Body of pancreas (tissue), 4 donors: Measurements from ENCODE around the gene SLC9A9. TPM values are rescaled to one million over a fixed set of nuclear protein-coding genes. Genes with fewer than 3 reads are reported as not detected.

Experiments
- ATAC-seq: fragments of 150-250 bp; one replicate; pipeline ENCODE4 v1.9.1; 2016
- DNase-seq, 4 donors: peaks; one replicate each; pipeline ENCODE4 v3.0.0-alpha.2; 2019
- H3K27ac ChIP-seq, 4 donors: fragments of 200-600 bp; sonication (generic); 1 replicate in 3 of 4; 2 replicates in 1 of 4; pipeline versions ENCODE4 v1.5.1 to v1.6.1; 2016 to 2019; ENCODE audit warnings: mild to moderate bottlenecking in 1 of 4, mixed read lengths in 1 of 4, moderate library complexity in 1 of 4
- H3K27me3 ChIP-seq, 2 donors: fragments of 200-600 bp; sonication (generic); one replicate each; pipeline ENCODE4 v1.6.0; 2016; ENCODE audit warnings: mild to moderate bottlenecking in 1 of 2
- H3K36me3 ChIP-seq, 2 donors: fragments of 200-600 bp; sonication (generic); replicated peaks in 1 of 2; 2 replicates each; pipeline ENCODE4 v1.5.1; 2016; ENCODE audit warnings: low read depth in 2 of 2; ENCODE audit not compliant: insufficient read depth in 1 of 2
- H3K4me1 ChIP-seq: fragments of 200-600 bp; sonication (generic); one replicate; pipeline ENCODE4 v1.6.0; 2016
- H3K4me3 ChIP-seq, 2 donors: fragments of 200-600 bp; sonication (generic); 1 replicate in 1 of 2; 2 replicates in 1 of 2; pipeline ENCODE4 v1.5.1; 2016 to 2019
- H3K9me3 ChIP-seq, 3 donors: fragments of 200-600 bp; sonication (generic); 1 replicate in 2 of 3; 2 replicates in 1 of 3; pipeline ENCODE4 v1.5.1; 2016
- POLR2A ChIP-seq, 3 donors: fragments of 450-650 bp; IDR thresholded peaks; one replicate each; pipeline ENCODE4 v1.6.1; 2016; ENCODE audit warnings: antibody characterized with exemption in 3 of 3, mild to moderate bottlenecking in 2 of 3
- WGBS, 2 donors: methylation state at CpG; one replicate each; pipeline ENCODE4 v1.1.5; 2017; 5-methylcytosine and 5-hydroxymethylcytosine counted together
- intact Hi-C: fragments of 100-400 bp; cut with DNase I; formaldehyde crosslinking; loops from one replicate; pipeline ENCODE4 v1.15.1; 2023
- total RNA-seq, 2 donors: library from RNA; depleted of rRNA; stranded (reverse); fragments of >200 nt; gene quantifications; one replicate each; pipeline ENCODE4 v1.1.0, GENCODE V29; 2016
- TF ChIP-seq, protein P1 (sequence below), 7 experiments: fragments of 450-650 bp in 4 of 7; fragments of 200-600 bp in 3 of 7; sonication (generic) in 3 of 7; IDR thresholded peaks; one replicate each; pipeline ENCODE4 v1.5.1; 2016 to 2019; ENCODE audit warnings: antibody characterized with exemption in 7 of 7

Gene SLC9A9
- total RNA-seq, 2 donors from 2014 or later, result 1.6 to 2.3 TPM

DNA sequence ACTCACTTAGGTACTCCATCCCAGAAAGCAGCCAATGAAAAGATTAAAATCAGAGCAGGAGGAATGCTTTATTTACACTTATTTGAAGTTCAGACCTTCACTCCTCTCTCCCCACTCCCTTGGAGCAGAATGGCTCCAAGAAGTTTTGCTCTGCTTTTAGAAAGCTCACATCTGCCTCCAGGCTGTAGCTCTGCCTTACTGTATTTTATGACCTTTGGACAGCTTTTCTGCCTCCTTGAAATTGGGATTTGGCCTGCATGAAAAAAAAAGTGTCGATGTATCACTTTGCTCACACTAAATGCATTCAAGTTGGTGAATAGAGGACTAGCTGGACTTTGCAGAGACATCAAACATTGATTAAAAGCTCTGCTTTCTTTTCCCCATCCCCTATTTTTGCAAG, 95.3 kb downstream of the SLC9A9 start:
- no peak overlapping the region for H3K4me3 ChIP-seq
- no peak for TF ChIP-seq POLR2A (IDR thresholded peaks at IDR 0.05)
- TF ChIP-seq, protein P1, sequence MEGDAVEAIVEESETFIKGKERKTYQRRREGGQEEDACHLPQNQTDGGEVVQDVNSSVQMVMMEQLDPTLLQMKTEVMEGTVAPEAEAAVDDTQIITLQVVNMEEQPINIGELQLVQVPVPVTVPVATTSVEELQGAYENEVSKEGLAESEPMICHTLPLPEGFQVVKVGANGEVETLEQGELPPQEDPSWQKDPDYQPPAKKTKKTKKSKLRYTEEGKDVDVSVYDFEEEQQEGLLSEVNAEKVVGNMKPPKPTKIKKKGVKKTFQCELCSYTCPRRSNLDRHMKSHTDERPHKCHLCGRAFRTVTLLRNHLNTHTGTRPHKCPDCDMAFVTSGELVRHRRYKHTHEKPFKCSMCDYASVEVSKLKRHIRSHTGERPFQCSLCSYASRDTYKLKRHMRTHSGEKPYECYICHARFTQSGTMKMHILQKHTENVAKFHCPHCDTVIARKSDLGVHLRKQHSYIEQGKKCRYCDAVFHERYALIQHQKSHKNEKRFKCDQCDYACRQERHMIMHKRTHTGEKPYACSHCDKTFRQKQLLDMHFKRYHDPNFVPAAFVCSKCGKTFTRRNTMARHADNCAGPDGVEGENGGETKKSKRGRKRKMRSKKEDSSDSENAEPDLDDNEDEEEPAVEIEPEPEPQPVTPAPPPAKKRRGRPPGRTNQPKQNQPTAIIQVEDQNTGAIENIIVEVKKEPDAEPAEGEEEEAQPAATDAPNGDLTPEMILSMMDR (IDR thresholded peaks at IDR 0.05), result no peak
- H3K4me1 ChIP-seq, result no peaks in the 10 kb centered on the region
- H3K36me3 ChIP-seq, result no peaks in the 10 kb centered on the region
- H3K9me3 ChIP-seq, result no peaks in the 10 kb centered on the region
- H3K27ac ChIP-seq, result no peak overlapping the region
- ATAC-seq, result no peak
- H3K27me3 ChIP-seq, result no peaks in the 10 kb centered on the region
- WGBS, 2 donors, result 58 to 92% methylated on average over 1 of the region's 1 CpG
- DNase-seq, result no peak
- intact Hi-C loops, result no loop called here

DNA sequence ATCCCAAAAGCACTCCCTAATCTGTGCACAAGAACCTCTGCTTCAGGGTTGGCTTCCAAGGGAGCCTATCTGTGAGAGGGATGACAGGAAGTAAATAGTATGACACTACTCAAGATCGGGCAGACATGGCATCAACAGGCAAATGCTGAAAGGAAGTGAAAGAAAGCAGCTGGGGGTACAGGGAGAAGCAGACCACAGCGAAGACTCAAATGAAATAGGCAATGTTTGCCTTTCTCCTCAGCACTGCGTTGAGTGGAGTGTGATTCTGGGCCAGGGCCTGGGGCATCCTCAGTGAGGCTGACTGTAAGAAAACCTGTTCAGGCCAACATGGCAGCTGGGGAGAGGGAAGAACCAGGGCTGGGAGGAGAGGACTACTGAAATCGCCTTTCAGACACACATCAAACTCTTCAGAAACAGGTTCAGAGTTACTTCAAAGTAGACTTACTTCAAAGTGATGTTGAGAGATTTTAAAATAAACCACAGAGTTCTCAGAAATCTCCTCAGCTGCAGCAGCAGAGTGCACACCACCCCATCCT, 96.6 kb downstream of the SLC9A9 start:
- Histone ChIP-seq H3K9me3 (no peaks in the 10 kb centered on the region), H3K36me3 (no peaks in the 10 kb centered on the region), H3K4me1 (no peaks in the 10 kb centered on the region), H3K27ac (no peak overlapping the region), H3K27me3 (no peaks in the 10 kb centered on the region), H3K4me3 (no peak overlapping the region)
- TF ChIP-seq, protein P1 (IDR thresholded peaks at IDR 0.05), result no peak
- no peak for TF ChIP-seq POLR2A (IDR thresholded peaks at IDR 0.05)
- no peak for ATAC-seq
- DNase-seq, result no peak
- intact Hi-C loops, result no loop called here
- WGBS, 2 donors, result 53 to 58% methylated on average over 4 of the region's 4 CpGs

DNA sequence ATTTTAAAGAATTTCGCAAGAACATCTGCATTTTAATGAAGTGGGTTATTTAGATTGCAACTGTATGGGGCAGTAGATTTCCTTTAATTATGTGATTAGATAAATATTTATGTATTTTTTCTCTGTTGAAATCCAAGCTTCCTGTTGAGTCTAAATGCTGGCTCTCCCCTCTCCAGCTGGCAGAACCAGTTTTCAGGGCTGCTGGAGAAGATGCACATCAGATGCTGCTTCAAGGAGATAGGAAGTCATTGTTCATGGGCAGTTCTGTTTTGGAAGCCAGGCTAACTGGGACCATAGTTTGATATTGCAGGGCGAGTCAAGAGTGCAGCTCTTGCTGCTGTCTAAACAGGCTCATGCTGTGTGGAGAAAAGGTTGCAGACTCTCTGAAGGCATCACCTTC, 97.4 kb downstream of the SLC9A9 start:
- Histone ChIP-seq H3K27ac (no peak overlapping the region), H3K27me3 (no peaks in the 10 kb centered on the region), H3K4me1 (no peaks in the 10 kb centered on the region), H3K36me3 (no peaks in the 10 kb centered on the region), H3K9me3 (no peaks in the 10 kb centered on the region), H3K4me3 (no peak overlapping the region)
- TF ChIP-seq, protein P1 (IDR thresholded peaks at IDR 0.05), result no peak
- no peak for TF ChIP-seq POLR2A (IDR thresholded peaks at IDR 0.05)
- intact Hi-C loops, result no loop called here
- WGBS, 2 donors, result 49 to 64% methylated on average over 2 of the region's 2 CpGs
- DNase-seq (no peak), ATAC-seq (no peak)

DNA sequence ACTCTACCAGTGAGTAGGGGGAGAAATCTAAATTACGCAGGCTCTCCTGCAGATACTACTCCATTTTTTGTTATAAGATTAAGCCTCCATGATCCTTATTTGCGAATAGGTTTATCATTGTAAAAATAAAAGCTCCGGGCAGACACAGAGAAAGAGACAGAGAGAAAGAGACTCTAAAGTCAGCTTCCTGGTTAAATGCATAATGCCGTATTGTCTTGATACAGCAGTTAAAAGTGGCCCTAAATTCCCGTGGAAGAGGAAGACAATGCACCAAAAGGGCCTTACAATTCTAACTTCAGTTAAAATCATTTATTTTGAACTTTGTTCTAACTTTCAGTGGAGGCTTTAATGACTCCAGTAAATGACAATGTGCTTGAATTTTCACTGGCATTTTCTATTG, 98.3 kb downstream of the SLC9A9 start:
- no peak overlapping the region for H3K27ac ChIP-seq
- ATAC-seq (no peak), DNase-seq (no peak)
- no peaks in the 10 kb centered on the region for H3K36me3 ChIP-seq
- TF ChIP-seq, protein P1 (IDR thresholded peaks at IDR 0.05), result no peak
- no peak for TF ChIP-seq POLR2A (IDR thresholded peaks at IDR 0.05)
- H3K4me1 ChIP-seq, result no peaks in the 10 kb centered on the region
- WGBS, 2 donors, result 57 to 68% methylated on average over 5 of the region's 5 CpGs
- no peaks in the 10 kb centered on the region for H3K27me3 ChIP-seq
- intact Hi-C loops, result no loop called here
- no peak overlapping the region for H3K4me3 ChIP-seq
- H3K9me3 ChIP-seq, result no peaks in the 10 kb centered on the region

DNA sequence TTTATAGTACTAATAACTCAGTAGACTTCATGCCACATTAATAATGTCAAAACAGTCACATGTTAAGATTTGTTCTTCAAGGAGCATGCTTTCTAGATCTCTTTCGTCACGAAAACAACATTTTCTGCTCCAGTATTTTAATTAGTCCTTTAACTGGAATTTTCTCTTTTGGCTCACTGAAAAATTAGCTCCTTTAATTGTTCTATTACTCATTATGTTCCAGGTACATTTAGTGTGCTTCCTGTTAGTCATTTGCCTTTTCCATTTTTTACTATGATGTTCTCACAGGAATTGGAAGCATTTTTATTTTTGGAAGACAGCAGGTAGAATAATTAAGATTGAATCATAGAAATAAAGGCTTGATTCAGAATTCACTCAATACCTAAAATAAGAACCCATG, 111.2 kb downstream of the SLC9A9 start:
- H3K9me3 ChIP-seq, result peaks cover 0 to 4% (median 0%) of the 10 kb centered on the region in 3 donors
- H3K27me3 ChIP-seq, result no peaks in the 10 kb centered on the region
- H3K4me3 ChIP-seq, result no peak overlapping the region
- ATAC-seq (no peak), DNase-seq (no peak)
- TF ChIP-seq POLR2A (IDR thresholded peaks at IDR 0.05), result no peak
- TF ChIP-seq, protein P1 (IDR thresholded peaks at IDR 0.05), result no peak
- H3K36me3 ChIP-seq, result no peaks in the 10 kb centered on the region
- whole genome bisulfite sequencing, 2 donors, result 65 to 68% methylated on average over 2 of the region's 2 CpGs
- intact Hi-C loops, result no loop called here
- no peaks in the 10 kb centered on the region for H3K4me1 ChIP-seq
- H3K27ac ChIP-seq, result no peak overlapping the region
